ENCODE data around the gene METTL17. TPM values are rescaled to one million over a fixed set of nuclear protein-coding genes. Genes with fewer than 3 reads are reported as not detected.

METTL17 gene
- total and polyA plus RNA-seq, 9 of the 15 experiments (the other 6 are each of a cell fraction or from before 2014, with no cell fraction given): 65.6 to 150 (median 90.0) TPM

GRCh38 chr14:20996521-20996920, 6.7 kb downstream of the METTL17 start (continued):
- TF ChIP-seq MGA (IDR thresholded peaks at IDR 0.05): no peak
- TF ChIP-seq ZMIZ1 (IDR thresholded peaks at IDR 0.05; ENCODE audit: low read depth in 2 of 2, low read length in 2 of 2): no peak

All from K562 (cell line).